Psoas muscle (tissue), 8 donors: ENCODE results near the gene DUSP19. TPM values are rescaled to one million over a fixed set of nuclear protein-coding genes. Genes with fewer than 3 reads are reported as not detected.

Experiments
- ATAC-seq, 4 donors: fragments of 200-7000 bp; cut with Tn5 transposase; one replicate each; pipeline ENCODE4 v1.9.1; 2020; ENCODE audit warnings: moderate library complexity in 3 of 4, mild to moderate bottlenecking in 2 of 4
- DNase-seq, 2 donors: peaks; one replicate each; pipeline ENCODE4 v3.0.0-alpha.2; 2020
- H3K27ac ChIP-seq: fragments of 200-600 bp; one replicate; pipeline ENCODE4 v1.8.0; 2022
- H3K27me3 ChIP-seq, 3 donors: fragments of 200-600 bp in 1 of 3; one replicate each; pipeline versions ENCODE4 v1.6.1 to v1.8.0; 2013 to 2022; ENCODE audit warnings: low read length in 2 of 3, mild to moderate bottlenecking in 2 of 3, moderate library complexity in 1 of 3; ENCODE audit not compliant: insufficient read depth in 3 of 3
- H3K36me3 ChIP-seq, 2 donors: fragments of 200-600 bp in 1 of 2; one replicate each; pipeline versions ENCODE4 v1.6.1 to v1.8.0; 2013 to 2022; ENCODE audit warnings: low read depth in 1 of 2, mild to moderate bottlenecking in 1 of 2, moderate library complexity in 1 of 2; ENCODE audit not compliant: insufficient read depth in 1 of 2
- H3K4me1 ChIP-seq: fragments of 200-600 bp; one replicate; pipeline ENCODE4 v1.8.0; 2022
- H3K4me3 ChIP-seq: fragments of 200-600 bp; one replicate; pipeline ENCODE4 v1.8.0; 2022; ENCODE audit warnings: mild to moderate bottlenecking
- H3K9me3 ChIP-seq: fragments of 200-600 bp; one replicate; pipeline ENCODE4 v1.8.0; 2022
- CTCF ChIP-seq: fragments of 200-600 bp; IDR thresholded peaks from one replicate; pipeline ENCODE4 v1.8.0; 2022; ENCODE audit warnings: antibody characterized with exemption
- WGBS, 3 donors: extraction: QIAGEN DNeasy Blood & Tissue Kit; methylation state at CpG; one replicate each; pipeline versions ENCODE4 v1.1.6 to v1.1.7; 2013; 5-methylcytosine and 5-hydroxymethylcytosine counted together
- intact Hi-C, 2 donors: fragments of 100-400 bp; cut with DNase I; formaldehyde crosslinking; loops; one replicate each; pipeline versions ENCODE4 v1.11.0 to v1.14.2; 2022
- polyA plus RNA-seq, 3 donors: library from polyadenylated mRNA; stranded (reverse); fragments of 200-250 nt; gene quantifications; one replicate each; pipeline ENCODE4 v1.2.3, GENCODE V29; 2013
- total RNA-seq, 4 donors: library from RNA; stranded (reverse); fragmentation: NEBNext Ultra II Directional in 2 of 4; extraction: Animal tissue kit (Norgen Biotek cat#: 25700) in 2 of 4; gene quantifications; one replicate each; pipeline versions ENCODE4 v1.2.1 to v1.2.4, GENCODE V29; 2021 to 2023
- donor health status: healthy with polysubstance abuse.
- donor health status: DM: no; HTN: no; CAD: no; lungs with moderate emphysema.
- donor health status: Bipolar disorder and iron deficiency.
- donor health status: healthy.
- donor health status: DM: yes; HTN: yes; CAD: no.
- donor health status: DM: no; HTN: no; CAD: no.
- donor health status: DM: no; HTN: no; CAD: no.
- donor health status: DM: yes; HTN: yes; CAD: no.

The DUSP19 gene
- total and polyA plus RNA-seq, 7 donors = 0.65 to 3.9 (median 2.2) TPM

- ATAC-seq (no peak), DNase-seq (no peak)
- no peaks in the 10 kb centered on the region for H3K36me3 ChIP-seq
- no peak overlapping the region for H3K27ac ChIP-seq
- TF ChIP-seq CTCF = no peak
- intact Hi-C loops = loop anchor here in 1 of 2 donors (10.0 kb wide), 1 partner anchor 65 kb away; no protein-coding TSS in a partner anchor
- H3K27me3 ChIP-seq = no peaks in the 10 kb centered on the region
- H3K4me1 ChIP-seq = no peaks in the 10 kb centered on the region
- H3K9me3 ChIP-seq = no peaks in the 10 kb centered on the region
- no peak overlapping the region for H3K4me3 ChIP-seq
- 69 to 72% (median 71%) methylated on average over 5 of the region's 5 CpGs for WGBS, 3 donors
These were observed 29.1 kb upstream of the DUSP19 start for GRCh38 chr2:183049420-183049819.

GRCh38 chr2:183057333-183057985, 21.1 kb upstream of the DUSP19 start:
- DNase-seq (no peak), ATAC-seq (no peak)
- no peaks in the 10 kb centered on the region for H3K4me1 ChIP-seq
- 40 to 54% (median 46%) methylated on average over 3 of the region's 3 CpGs for WGBS, 3 donors
- intact Hi-C loops = no loop called here
- no peak for TF ChIP-seq CTCF
- no peaks in the 10 kb centered on the region for H3K27me3 ChIP-seq
- H3K27ac ChIP-seq = no peak overlapping the region
- no peaks in the 10 kb centered on the region for H3K36me3 ChIP-seq
- H3K4me3 ChIP-seq = no peak overlapping the region
- H3K9me3 ChIP-seq = no peaks in the 10 kb centered on the region

GRCh38 chr2:183059561-183059960, 19.0 kb upstream of the DUSP19 start:
- H3K9me3 ChIP-seq = no peaks in the 10 kb centered on the region
- no peaks in the 10 kb centered on the region for H3K36me3 ChIP-seq
- 57 to 80% (median 70%) methylated on average over 1 of the region's 1 CpG for WGBS, 3 donors
- DNase-seq (no peak), ATAC-seq (no peak)
- H3K27me3 ChIP-seq = no peaks in the 10 kb centered on the region
- no peak overlapping the region for H3K27ac ChIP-seq
- intact Hi-C loops = no loop called here
- no peaks in the 10 kb centered on the region for H3K4me1 ChIP-seq
- H3K4me3 ChIP-seq = no peak overlapping the region
- TF ChIP-seq CTCF = no peak

GRCh38 chr2:183060571-183061231, 17.8 kb upstream of the DUSP19 start:
- Histone ChIP-seq H3K4me3 (no peak overlapping the region), H3K27me3 (no peaks in the 10 kb centered on the region), H3K4me1 (no peaks in the 10 kb centered on the region), H3K9me3 (no peaks in the 10 kb centered on the region), H3K27ac (no peak overlapping the region), H3K36me3 (no peaks in the 10 kb centered on the region)
- ATAC-seq (no peak), DNase-seq (no peak)
- TF ChIP-seq CTCF = no peak
- 95 to 99% (median 97%) methylated on average over 14 of the region's 14 CpGs for WGBS, 3 donors
- intact Hi-C loops = no loop called here
